ENCODE results near the gene JMJD8. TPM values are rescaled to one million over a fixed set of nuclear protein-coding genes. Genes with fewer than 3 reads are reported as not detected.

The JMJD8 gene
- total and polyA plus RNA-seq, 9 of the 15 experiments (the other 6 are each of a cell fraction or from before 2014, with no cell fraction given), result 1.2 to 50.6 (median 29.3) TPM

DNA sequence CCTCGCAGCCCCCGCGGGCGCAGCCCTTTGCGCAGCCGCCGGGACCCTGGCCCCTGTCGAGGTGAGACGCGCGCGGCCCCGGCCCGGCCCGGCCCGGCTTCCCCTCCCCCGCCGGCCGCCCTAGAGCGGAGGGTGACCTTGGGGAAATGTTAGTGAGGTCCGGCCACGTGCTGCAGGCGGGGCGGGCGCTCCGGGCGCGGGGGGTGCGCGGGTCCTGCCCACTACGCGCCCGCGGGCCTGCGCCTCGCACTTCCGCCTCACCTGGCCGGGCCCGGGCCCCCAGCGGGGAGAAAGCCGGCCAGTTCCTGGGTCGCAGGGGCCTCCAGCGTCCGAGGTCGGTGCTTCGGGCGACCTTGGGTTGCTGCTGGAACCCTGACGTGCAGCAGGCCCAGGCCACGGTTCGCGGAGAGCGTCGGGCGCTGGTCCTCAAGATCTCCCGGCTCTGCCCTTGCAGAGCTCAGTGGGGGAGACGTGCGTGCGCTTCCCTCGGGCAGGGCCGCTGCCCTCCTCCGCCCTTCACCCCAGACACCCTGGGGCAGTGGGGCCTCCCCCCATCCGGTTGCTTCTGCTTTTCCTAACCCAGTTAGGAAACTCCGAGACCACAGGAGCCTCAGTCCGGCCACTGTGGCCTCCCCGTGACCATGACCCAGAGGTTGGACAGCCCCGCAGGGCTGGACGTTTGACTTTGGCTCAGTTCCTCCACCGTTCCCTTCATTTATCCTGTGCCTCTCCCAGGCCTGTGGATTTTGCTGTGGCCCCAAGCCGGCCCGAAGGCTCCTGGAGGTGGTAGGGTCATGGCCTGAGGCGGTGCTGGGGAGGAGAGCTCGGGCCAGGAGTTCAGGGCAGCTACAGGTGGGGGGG, 41.7 kb downstream of the JMJD8 start (continued):
- TF ChIP-seq, protein P1, sequence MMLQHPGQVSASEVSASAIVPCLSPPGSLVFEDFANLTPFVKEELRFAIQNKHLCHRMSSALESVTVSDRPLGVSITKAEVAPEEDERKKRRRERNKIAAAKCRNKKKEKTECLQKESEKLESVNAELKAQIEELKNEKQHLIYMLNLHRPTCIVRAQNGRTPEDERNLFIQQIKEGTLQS (IDR thresholded peaks at IDR 0.05), result no peak
- TF ChIP-seq, protein P1 (CRISPR knock-in tag; conservative IDR thresholded peaks at IDR 0.05), result no peak
- no peak for TF ChIP-seq CHD2 (IDR thresholded peaks at IDR 0.05; ENCODE audit: low read depth, low read length)
- TF ChIP-seq, protein P2, sequence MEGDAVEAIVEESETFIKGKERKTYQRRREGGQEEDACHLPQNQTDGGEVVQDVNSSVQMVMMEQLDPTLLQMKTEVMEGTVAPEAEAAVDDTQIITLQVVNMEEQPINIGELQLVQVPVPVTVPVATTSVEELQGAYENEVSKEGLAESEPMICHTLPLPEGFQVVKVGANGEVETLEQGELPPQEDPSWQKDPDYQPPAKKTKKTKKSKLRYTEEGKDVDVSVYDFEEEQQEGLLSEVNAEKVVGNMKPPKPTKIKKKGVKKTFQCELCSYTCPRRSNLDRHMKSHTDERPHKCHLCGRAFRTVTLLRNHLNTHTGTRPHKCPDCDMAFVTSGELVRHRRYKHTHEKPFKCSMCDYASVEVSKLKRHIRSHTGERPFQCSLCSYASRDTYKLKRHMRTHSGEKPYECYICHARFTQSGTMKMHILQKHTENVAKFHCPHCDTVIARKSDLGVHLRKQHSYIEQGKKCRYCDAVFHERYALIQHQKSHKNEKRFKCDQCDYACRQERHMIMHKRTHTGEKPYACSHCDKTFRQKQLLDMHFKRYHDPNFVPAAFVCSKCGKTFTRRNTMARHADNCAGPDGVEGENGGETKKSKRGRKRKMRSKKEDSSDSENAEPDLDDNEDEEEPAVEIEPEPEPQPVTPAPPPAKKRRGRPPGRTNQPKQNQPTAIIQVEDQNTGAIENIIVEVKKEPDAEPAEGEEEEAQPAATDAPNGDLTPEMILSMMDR (IDR thresholded peaks at IDR 0.05 in 2 of 3, conservative IDR thresholded peaks at IDR 0.05 in 1 of 3; ENCODE audit: insufficient read depth in 2 of 3, low read depth in 1 of 3, low read length in 3 of 3), result no peak
- TF ChIP-seq, protein P3, sequence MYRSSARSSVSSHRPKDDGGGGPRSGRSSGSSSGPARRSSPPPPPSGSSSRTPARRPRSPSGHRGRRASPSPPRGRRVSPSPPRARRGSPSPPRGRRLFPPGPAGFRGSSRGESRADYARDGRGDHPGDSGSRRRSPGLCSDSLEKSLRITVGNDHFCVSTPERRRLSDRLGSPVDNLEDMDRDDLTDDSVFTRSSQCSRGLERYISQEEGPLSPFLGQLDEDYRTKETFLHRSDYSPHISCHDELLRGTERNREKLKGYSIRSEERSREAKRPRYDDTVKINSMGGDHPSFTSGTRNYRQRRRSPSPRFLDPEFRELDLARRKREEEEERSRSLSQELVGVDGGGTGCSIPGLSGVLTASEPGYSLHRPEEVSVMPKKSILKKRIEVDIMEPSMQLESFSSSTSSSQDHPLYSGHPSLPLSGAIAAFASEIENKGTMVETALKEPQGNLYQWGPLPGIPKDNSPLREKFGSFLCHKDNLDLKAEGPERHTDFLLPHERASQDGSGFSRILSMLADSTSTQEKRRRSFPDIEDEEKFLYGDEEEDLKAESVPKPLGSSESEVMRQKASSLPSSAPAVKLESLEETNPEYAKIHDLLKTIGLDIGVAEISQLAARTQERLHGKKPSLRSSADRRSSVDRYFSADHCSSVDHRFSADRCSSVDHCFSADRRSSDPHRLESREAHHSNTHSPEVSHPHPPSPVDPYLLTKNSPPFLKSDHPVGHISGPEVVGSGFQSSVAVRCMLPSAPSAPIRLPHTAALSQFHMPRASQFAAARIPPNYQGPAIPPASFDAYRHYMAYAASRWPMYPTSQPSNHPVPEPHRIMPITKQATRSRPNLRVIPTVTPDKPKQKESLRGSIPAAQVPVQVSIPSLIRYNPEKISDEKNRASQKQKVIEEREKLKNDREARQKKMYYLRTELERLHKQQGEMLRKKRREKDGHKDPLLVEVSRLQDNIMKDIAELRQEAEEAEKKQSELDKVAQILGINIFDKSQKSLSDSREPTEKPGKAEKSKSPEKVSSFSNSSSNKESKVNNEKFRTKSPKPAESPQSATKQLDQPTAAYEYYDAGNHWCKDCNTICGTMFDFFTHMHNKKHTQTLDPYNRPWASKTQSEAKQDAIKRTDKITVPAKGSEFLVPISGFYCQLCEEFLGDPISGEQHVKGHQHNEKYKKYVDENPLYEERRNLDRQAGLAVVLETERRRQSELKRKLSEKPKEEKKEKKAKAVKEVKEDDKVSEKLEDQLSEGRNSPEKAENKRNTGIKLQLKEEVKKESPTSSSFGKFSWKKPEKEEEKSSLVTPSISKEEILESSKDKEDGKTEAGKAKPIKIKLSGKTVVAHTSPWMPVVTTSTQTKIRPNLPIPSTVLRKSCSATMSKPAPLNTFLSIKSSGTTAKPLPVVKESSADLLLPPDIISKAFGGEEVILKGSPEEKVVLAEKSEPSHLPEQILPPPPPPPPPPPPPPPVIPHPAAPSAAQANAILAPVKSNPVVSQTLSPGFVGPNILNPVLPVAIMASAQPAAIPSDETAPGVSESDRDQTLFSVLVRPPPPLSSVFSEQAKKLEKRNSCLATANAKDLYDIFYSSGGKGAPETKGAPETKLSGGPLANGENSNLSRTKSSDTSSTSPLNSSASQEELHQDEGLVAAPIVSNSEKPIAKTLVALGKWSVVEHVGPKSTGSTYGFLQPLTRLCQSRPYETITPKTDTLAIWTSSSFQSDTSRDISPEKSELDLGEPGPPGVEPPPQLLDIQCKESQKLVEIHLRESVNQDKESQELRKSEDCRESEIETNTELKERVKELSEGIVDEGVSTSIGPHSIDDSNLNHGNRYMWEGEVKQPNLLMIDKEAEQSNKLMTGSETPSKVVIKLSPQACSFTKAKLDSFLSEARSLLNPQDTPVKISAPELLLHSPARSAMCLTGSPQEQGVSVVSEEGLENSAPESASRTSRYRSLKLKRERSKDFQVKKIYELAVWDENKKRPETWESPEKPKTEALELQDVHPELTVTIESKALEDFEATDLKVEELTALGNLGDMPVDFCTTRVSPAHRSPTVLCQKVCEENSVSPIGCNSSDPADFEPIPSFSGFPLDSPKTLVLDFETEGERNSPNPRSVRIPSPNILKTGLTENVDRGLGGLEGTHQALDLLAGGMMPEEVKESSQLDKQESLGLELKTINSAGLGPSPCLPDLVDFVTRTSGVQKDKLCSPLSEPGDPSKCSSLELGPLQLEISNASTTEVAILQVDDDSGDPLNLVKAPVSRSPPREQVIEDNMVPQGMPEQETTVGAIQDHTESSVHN (IDR thresholded peaks at IDR 0.05; ENCODE audit: borderline replicate concordance in 1 of 2, low read depth in 1 of 2), result no peak
- peak; percentile 70 for TF ChIP-seq GABPB1 (CRISPR knock-in tag; IDR thresholded peaks at IDR 0.05)
- TF ChIP-seq, protein P4, sequence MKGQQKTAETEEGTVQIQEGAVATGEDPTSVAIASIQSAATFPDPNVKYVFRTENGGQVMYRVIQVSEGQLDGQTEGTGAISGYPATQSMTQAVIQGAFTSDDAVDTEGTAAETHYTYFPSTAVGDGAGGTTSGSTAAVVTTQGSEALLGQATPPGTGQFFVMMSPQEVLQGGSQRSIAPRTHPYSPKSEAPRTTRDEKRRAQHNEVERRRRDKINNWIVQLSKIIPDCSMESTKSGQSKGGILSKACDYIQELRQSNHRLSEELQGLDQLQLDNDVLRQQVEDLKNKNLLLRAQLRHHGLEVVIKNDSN (CRISPR knock-in tag; IDR thresholded peaks at IDR 0.05), result peak; percentile 56
- TF ChIP-seq, protein P5, sequence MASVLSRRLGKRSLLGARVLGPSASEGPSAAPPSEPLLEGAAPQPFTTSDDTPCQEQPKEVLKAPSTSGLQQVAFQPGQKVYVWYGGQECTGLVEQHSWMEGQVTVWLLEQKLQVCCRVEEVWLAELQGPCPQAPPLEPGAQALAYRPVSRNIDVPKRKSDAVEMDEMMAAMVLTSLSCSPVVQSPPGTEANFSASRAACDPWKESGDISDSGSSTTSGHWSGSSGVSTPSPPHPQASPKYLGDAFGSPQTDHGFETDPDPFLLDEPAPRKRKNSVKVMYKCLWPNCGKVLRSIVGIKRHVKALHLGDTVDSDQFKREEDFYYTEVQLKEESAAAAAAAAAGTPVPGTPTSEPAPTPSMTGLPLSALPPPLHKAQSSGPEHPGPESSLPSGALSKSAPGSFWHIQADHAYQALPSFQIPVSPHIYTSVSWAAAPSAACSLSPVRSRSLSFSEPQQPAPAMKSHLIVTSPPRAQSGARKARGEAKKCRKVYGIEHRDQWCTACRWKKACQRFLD (CRISPR knock-in tag; IDR thresholded peaks at IDR 0.05), result peak; percentile 59; the same call in 1 of the 2 replicates
- TF ChIP-seq HNRNPK (IDR thresholded peaks at IDR 0.05; ENCODE audit: low read depth, low read length, poor library complexity, severe bottlenecking), result no peak

Data from K562 (cell line).